GM12875 (cell line): Measurements from ENCODE around the gene MED27.

Experiments used
- H3K4me3 ChIP-seq: one replicate; pipeline ENCODE4 v1.5.1; 2011; ENCODE audit warnings: low read depth, low read length, control low read depth
- TF ChIP-seq, protein P1 (sequence below): IDR thresholded peaks from 2 replicates; pipeline ENCODE4 v1.5.1; 2011; ENCODE audit warnings: low read depth, mild to moderate bottlenecking, control low read depth, inconsistent platforms, low read length, moderate library complexity, borderline replicate concordance; ENCODE audit not compliant: insufficient read depth

Gene MED27

GRCh38 chr9:132000659-132001058 lies 79.0 kb downstream of the MED27 start:
- no peak overlapping the region for H3K4me3 ChIP-seq
- TF ChIP-seq, protein P1, sequence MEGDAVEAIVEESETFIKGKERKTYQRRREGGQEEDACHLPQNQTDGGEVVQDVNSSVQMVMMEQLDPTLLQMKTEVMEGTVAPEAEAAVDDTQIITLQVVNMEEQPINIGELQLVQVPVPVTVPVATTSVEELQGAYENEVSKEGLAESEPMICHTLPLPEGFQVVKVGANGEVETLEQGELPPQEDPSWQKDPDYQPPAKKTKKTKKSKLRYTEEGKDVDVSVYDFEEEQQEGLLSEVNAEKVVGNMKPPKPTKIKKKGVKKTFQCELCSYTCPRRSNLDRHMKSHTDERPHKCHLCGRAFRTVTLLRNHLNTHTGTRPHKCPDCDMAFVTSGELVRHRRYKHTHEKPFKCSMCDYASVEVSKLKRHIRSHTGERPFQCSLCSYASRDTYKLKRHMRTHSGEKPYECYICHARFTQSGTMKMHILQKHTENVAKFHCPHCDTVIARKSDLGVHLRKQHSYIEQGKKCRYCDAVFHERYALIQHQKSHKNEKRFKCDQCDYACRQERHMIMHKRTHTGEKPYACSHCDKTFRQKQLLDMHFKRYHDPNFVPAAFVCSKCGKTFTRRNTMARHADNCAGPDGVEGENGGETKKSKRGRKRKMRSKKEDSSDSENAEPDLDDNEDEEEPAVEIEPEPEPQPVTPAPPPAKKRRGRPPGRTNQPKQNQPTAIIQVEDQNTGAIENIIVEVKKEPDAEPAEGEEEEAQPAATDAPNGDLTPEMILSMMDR, result no peak

DNA sequence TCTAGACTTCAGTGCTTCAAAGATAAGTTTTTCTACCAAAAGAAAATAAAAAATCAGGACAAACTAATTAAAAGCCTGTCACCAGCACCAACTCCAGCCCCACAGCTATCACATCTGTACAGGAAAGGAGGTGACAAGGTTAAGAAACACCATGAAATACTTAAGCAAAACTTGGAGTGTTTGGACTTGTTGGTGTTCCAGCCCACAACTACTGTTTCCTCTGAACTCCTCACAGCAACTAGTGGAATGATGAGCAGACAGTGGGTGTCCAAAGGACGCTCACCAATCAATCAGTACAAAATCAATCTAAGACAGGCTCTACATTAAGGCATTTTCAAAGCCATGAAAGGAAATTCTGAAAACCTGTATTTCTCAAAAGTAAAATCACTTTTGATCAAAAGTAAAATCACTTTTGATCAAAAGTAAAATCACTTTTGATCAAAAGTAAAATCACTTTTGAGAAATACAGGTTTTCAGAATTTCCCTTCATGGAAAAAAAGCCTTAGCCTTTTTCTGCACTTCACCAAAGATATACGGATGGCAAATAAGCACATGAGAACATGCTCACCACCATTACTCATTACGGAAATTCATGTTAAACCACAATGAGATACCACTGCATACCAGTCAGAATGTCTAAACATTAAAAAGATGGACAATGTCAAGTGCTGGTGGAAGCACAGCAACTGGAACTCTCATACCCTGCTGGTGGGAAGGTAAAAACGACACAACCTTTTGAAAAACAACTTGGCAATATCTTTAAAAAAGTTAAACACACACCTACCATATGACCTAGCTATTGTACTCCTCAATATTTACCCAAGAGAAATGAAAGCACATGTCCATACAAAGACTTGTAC lies 79.7 kb downstream of the MED27 start:
- TF ChIP-seq, protein P1, result no peak

DNA sequence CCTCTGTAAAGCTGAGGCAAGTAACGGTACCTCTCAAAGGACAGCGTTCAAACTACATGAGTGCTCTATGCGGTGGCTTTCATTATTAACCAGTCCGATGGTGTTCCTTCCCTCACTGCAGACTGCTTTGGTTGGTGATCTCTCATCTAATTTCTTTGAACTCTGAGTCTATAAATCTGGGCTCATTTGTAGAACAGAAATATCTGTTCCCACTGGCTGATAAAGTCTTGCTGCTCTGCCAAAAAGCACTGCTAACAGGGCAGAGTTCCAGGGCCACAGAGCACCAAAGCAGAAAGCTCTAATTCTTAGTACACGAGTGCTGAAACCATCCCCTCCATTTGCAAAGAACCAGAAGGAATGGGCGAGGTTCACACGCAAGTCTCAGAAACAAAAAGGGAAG lies 81.9 kb downstream of the MED27 start:
- TF ChIP-seq, protein P1, result no peak
- no peak overlapping the region for H3K4me3 ChIP-seq

More for the DNA sequence above, 79.7 kb downstream of the MED27 start:
- no peak overlapping the region for H3K4me3 ChIP-seq

GRCh38 chr9:131997076-131997475 lies 82.6 kb downstream of the MED27 start:
- H3K4me3 ChIP-seq, result no peak overlapping the region
- TF ChIP-seq, protein P1, result no peak

GRCh38 chr9:131995382-131995781 lies 84.3 kb downstream of the MED27 start:
- H3K4me3 ChIP-seq, result no peak overlapping the region
- TF ChIP-seq, protein P1, result no peak

GRCh38 chr9:131994364-131995125 lies 85.1 kb downstream of the MED27 start:
- TF ChIP-seq, protein P1, result no peak
- no peak overlapping the region for H3K4me3 ChIP-seq
